GM21717 (cell line): ENCODE results near the gene CFAP57.
"Not testable (repeated sequence)": the region's sequence is repeated elsewhere in the genome, so short reads cannot be mapped to it uniquely, and the experiment has no call there.

Experiments used
- ATAC-seq: cut with Tn5 transposase; IDR thresholded peaks from one replicate; pipeline ENCODE4 v1.9.1; 2021; ENCODE audit warnings: mild to moderate bottlenecking, moderate library complexity; ENCODE audit not compliant: unreplicated experiment

Gene CFAP57

GRCh38 chr1:43172527-43172972 lies 420 bp downstream of the CFAP57 start:
- no peak for ATAC-seq

GRCh38 chr1:43174873-43175272 lies 2.7 kb downstream of the CFAP57 start:
- no peak for ATAC-seq

- no peak for ATAC-seq
These were observed 5.6 kb downstream of the CFAP57 start for GRCh38 chr1:43177691-43178090.

- no peak for ATAC-seq
These were observed 12.3 kb downstream of the CFAP57 start for GRCh38 chr1:43184388-43184787.

- no peak for ATAC-seq
These were observed 12.9 kb downstream of the CFAP57 start for GRCh38 chr1:43184995-43185394.

- no peak for ATAC-seq
These were observed 16.0 kb downstream of the CFAP57 start for GRCh38 chr1:43188106-43188505.

GRCh38 chr1:43194509-43194908 lies 22.4 kb downstream of the CFAP57 start:
- no peak for ATAC-seq

- no peak for ATAC-seq
These were observed 25.4 kb downstream of the CFAP57 start for GRCh38 chr1:43197343-43198127.

GRCh38 chr1:43199093-43199726 lies 27.1 kb downstream of the CFAP57 start:
- peak; percentile 80 for ATAC-seq

GRCh38 chr1:43203859-43204258 lies 31.7 kb downstream of the CFAP57 start:
- no peak for ATAC-seq

GRCh38 chr1:43204394-43204793 lies 32.3 kb downstream of the CFAP57 start:
- no peak for ATAC-seq

- no peak for ATAC-seq
These were observed 33.5 kb downstream of the CFAP57 start for GRCh38 chr1:43205671-43206070.

- no peak for ATAC-seq
These were observed 34.6 kb downstream of the CFAP57 start for GRCh38 chr1:43206600-43207228.

GRCh38 chr1:43207229-43207853 lies 35.2 kb downstream of the CFAP57 start:
- ATAC-seq = no peak

GRCh38 chr1:43208277-43208676 lies 36.1 kb downstream of the CFAP57 start:
- ATAC-seq = not testable (repeated sequence)

- ATAC-seq = no peak
These were observed 42.6 kb downstream of the CFAP57 start for GRCh38 chr1:43214501-43215444.

- no peak for ATAC-seq
These were observed 45.6 kb downstream of the CFAP57 start for GRCh38 chr1:43217747-43218146.

GRCh38 chr1:43220905-43221778 lies 49.0 kb downstream of the CFAP57 start:
- peak; percentile 61 for ATAC-seq

- no peak for ATAC-seq
These were observed 49.7 kb downstream of the CFAP57 start for GRCh38 chr1:43221797-43222196.
